Mesenteric fat pad (tissue), 1 donor: Measurements from ENCODE around the gene TNRC18. TPM values are rescaled to one million over a fixed set of nuclear protein-coding genes. Genes with fewer than 3 reads are reported as not detected.
"Not testable (repeated sequence)": the region's sequence is repeated elsewhere in the genome, so short reads cannot be mapped to it uniquely, and the experiment has no call there.

ENCODE experiments used
- DNase-seq: peaks from one replicate; pipeline ENCODE4 v3.0.0-alpha.2; 2020; ENCODE audit warnings: low spot score
- total RNA-seq: library from RNA; stranded (reverse); fragmentation: NEBNext Ultra II Directional; extraction: Animal tissue kit (Norgen Biotek cat#: 25700); gene quantifications from one replicate; pipeline ENCODE4 v1.2.1, GENCODE V29; 2021
- donor health status: DM: yes; HTN: yes; CAD: no.

TNRC18 gene
- total RNA-seq, 1 donor from 2014 or later, result 69.4 TPM

DNA sequence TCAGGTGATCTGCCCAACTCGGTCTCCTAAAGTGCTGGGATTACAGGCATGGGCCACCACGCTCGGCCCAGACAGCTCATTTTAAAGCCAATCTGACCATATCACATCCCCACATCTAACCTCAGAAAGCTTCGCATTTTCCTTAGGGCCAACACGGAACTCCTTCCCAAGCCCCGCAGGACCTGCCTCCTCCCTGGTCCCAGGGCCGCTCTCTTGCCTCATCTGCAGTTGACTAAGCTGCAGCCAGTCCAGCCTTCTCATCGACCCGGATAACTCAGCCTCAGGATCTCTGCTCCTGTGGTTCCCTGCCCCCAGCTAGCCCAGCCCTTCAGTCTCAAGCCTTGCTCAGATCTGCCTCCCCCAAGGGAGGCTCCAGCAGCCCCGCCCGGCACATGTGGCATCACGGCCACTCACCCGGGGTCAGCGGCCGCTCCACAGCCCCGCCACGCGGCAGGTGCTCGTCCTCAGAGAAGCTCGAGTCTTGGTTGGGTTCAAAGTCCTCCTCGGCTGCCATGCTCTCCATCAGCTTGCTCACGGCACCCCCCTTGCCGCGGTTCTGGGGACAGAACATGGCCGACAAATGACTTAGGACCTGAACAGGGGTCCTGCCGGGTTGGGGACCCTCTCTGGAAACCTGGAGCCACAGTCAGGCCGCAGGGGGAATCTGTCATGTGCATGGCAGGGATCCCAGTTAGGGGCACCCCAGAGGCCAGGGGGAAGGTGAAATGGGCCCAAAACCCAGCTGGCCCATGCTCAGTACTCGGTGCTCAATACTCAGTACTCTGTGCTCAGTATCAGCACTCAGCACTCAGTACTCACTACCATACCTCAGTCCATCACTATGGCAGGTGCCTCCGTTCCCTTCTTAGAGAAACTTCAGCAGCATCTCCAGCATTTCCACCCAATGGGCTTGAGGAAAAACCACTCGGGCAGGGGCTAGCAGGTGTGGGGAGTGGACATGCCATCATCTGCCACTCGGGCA, 99.5 kb downstream of the TNRC18 start:
- DNase-seq, result not testable (repeated sequence)

DNA sequence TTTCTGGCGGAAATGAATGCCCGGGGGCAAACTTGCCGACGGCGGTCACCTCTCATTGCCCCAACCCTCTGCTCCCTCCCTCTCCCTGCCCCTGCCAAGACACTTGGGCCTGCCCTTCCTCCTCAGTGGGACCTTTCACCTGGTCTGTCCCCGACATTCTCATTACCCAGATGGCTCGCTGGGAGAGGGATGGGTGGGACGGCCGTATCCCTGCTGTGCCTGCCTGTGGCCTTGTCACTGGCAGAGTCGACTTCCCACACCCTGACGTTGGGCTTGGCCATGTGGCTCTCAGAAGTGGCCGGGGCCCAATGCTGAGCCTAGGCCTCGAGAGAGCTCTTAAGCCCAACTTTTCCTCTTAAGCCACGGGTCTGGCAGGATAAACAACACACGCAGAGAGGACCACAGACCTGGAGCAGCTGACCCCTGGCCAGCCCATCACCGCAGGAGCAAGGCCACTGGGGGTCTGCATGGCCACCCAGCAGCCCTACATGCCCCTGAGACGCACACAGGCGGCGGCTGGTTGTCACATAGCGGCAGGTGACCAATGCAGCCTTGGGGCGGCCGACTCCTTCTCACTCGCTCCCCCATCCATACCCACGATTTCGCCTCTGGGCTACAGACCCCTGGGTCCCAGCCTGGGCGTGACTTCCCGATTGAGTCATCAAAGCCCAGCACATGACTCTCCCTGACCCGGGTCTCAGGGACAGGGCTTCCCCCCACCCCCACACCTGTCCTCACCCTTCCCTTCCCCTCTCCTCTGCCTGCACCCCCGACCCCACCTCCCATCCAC, 100.8 kb downstream of the TNRC18 start:
- DNase-seq, result no peak

DNA sequence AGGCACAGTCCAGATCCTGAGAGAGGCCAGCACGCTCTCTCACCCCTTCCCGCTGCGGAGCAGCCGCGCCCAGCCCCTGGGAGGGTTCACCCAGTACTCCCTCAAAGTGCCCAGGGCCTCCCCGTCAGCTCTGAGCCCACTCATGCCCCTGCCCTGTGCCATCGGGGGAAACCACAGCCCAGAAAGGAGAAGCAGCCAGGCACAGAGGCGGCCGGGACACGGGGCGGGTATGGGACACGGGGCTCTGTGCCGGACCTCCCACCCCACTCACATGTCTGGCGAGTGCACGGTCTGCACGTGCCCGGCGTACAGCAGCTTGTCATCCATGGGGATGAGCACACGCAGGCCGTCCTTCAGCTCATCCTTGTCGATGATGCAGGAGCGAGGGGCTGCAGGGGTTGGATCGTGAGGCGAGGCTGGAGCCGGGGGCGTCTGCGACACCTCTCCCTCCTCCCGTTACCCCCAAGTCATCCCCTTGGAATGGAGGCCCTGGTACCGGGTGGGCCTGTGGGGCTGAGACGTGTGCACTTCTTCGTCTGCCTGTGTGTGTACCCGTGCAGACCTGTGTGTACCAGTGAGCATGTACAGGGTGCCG, 102.7 kb downstream of the TNRC18 start:
- no peak for DNase-seq

DNA sequence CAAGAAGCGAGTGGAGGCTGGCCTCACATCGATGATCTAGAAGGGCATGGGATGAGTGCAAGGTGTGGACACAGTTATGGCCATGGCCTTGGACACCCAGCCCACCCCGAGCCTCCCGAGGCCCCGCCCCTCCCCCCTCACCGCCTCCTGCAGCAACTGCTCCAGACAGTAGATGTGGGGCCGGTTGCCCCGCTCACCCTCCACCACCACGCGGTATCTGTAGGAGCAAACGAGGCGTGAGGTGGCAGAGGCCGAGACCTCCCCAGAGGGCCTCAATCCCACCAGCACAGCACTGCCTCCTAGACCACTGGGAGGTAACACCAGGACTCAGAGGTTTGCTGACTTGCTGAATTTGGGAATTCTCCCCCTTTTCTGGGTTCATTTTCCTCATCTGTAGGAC, 103.2 kb downstream of the TNRC18 start:
- no peak for DNase-seq

DNA sequence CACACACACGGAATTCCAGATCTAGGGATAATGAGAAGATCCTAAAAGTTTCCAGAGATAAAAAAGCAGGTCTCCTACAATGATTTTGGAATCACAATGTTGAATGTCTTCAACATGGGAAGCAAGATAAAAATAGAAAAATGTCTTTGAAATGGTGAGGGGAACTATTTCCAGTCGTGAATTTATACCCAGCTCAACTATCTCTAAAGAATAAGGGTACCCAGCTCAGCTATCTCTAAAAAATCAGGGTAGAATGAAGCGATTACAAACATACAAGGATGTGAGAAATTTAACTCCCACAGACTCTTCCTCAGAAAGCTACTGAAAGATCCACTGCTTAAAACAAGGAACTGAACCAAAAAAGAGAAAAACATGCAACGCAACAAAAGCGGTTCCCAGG, 105.0 kb downstream of the TNRC18 start:
- not testable (repeated sequence) for DNase-seq

DNA sequence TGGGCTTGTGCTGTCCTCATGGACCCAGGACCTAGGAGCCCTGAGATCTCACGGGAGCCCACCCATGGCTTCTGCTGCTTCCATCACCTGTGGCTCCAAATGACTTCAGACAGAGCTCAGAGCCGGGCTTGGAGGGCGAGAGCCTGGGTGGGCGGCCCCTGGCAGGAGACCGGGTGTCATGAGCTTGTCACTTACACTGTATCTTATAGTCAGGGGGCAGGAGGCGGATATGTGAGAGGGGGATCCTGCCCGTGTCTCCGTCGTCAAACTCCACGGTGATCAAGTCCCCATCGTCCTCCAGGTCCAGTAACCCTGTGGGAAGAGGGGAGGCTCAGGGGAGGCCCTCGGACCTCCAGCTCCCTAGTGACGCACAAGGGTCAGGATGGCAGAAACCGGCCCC, 107.9 kb downstream of the TNRC18 start:
- DNase-seq, result no peak

DNA sequence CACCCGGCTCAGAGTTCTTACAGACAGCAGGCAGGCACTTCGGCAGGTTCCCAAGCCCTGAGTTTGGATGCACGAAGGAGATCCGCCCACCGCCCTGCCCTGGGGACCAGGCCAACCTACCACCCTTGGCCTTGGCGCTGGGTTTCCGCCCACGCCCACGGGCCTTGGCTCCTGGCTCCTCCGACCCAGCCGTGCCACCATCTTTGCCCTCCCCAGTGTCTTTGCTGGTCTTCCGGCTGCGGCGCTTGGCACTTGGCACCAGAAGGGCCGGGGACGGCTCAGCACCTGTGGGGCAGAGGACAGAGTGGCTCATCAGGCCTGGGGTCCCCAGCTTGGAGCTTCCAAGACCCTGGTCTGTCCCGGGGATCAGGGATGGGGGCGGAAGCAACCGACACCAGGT, 108.8 kb downstream of the TNRC18 start:
- no peak for DNase-seq

DNA sequence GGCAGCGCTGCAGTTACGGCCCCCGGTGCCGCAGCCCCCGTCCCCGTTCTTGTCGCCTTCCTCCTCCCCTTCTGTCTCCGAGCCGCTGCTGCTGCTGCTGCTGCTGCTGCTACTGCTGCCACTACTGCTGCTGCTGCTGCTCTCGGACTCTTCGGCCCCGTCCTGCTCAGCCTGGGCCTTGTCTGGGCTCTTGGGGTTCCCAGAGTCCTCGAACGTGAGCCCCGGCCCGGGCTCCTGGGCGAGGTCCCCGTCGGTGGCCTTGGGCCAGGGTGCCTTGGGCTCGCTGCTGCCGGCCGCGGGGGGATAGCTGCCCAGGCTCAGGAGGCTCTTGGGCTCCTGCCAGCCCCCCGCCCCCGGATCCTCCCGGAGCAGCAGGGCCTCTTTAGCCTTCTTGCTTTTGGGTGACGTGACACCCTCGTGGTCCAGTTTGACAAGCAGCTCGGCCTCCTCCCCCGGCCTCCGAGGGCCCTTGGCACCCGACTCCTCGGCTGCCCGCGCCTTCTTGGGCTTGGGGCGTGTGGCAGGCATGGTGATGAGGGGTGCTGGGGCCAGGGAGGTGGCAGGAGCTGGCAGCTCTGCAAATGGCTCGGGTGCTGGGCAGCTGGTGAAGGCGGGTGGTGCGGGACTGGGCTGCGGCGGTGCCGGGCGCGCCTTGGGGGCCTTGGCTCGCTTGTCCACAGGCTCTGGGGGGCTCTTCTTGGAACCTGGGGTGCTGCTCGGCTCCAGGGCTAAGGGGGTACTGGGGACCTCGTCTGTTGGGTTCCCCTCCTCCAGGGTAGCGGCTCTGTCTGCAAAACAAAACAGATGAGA, 110.4 kb downstream of the TNRC18 start:
- not testable (repeated sequence) for DNase-seq

DNA sequence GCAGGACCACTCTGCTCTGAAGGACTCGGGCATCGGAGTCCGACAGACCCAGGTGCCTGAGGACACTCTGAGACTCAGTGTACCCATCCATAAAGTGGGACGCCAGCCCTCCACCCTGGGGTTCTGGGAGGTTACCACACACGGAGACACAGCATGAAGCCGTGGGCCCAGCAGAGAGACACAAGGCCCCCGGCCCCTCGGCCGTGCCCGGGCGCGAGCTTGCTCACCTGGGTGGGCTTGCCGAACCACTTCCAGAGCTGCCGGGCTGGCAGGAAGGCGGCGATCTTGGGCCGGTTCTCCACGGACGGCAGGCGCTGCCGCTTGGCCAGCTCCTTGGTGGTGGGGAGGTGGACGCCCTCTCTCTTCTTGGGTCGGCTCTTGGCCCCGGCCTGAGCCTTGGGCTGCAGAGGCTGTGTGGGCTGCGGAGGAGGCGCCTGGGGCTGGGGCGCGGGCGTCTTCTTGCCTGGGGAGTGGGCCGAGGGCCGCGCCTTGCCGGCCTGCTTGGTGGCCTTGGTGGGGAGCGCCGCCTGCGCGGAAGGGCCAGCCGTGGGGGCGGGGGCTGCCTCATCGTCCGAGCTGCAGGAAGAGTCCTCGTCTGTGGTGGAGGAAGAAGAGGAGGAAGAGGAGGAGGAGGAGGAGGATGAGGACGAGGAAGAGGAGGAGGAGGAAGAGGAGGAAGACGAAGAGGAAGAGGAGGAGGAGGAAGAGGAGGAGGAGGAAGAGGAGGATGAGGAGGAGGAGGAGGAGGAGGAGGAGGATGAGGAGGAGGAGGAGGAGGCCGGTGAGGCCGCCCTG, 111.2 kb downstream of the TNRC18 start:
- not testable (repeated sequence) for DNase-seq

DNA sequence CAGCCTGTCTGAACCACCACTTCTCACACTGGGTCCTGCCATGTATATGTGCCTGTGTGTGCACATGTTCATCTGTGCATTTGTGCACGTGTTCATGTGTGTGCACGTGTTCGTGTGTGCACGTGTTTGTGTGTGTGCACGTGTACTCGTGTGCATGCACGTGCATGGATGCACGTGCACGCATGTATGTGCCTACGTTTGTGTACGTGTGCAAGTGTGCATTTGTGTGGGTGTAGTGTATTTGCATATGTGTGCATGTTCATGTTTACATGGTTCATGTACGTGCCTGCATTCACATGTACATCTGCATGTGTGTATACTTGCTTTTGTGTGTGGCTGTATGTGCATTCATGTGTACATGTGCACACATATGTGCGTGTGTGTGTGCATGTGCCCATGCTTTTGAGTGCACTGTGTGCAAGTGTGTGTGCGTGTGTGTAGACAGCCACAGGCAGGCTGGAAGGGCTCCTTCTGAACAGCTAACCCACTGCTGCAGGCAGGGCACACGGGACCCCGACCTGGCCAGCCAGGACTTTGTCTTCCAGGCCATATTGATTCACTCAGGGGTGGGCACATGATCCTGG, 112.7 kb downstream of the TNRC18 start:
- DNase-seq, result no peak

DNA sequence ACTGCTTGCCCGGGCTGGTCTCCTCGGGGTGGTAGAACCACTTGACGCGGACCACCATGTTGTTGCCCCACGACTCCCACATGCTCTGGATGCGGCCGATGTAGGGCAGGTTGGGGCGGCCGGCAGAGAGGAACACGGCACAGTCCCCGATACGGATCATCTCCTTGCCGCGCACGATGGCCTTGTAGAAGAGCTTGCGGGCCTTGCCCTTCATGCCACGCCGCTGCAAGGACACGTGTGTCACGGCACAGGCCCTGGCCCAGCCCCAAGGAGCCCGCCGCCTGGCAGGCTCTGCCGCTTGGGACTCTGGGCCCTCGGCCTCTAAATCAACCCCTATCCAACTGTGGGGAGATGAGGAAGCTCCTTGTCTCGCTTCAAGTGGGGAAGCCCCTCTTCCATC, 114.5 kb downstream of the TNRC18 start:
- no peak for DNase-seq

DNA sequence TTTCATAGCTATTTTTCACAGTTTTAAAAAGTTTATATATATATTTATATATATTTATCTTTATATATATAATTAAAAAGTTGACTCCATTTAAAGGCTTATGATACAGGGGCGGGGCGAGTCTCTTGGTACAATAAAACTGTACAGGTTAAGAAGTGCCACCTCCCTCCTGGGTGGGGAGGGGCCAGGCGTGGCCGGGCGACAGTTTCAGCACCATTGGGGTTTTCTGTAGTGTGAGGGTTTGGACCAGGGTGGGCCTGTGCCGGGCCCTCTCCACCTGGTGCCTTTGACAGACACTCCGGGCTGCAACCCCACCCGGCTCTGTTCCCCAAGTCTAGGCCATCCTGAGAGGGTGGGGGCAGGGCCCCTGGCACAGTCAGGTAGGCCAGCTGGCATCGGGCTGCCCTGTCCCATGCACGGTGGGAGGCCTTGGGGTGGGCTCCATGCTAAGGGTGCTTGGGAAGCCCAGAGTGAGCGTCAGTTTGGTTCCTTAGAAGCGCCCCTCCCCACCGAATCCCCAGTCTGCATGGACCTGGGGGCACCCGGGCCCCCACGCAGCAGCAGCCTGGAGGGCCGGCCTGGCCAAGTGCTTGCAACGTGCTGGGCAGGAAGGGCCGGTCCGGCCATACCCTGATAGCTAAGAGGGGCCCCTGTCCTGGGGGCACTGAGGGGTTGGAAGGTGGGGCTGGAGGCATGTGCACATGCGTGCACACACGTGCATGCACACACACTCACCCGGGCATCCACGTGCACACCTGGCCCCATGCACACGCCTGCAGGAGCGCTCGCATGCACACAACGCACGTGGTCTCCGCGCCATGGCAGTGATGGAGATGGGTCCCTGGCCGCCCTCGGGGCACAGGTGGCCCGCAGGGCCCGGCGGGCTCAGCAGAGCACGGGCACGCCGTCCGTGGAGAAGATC, 116.2 kb downstream of the TNRC18 start:
- not testable (repeated sequence) for DNase-seq

DNA sequence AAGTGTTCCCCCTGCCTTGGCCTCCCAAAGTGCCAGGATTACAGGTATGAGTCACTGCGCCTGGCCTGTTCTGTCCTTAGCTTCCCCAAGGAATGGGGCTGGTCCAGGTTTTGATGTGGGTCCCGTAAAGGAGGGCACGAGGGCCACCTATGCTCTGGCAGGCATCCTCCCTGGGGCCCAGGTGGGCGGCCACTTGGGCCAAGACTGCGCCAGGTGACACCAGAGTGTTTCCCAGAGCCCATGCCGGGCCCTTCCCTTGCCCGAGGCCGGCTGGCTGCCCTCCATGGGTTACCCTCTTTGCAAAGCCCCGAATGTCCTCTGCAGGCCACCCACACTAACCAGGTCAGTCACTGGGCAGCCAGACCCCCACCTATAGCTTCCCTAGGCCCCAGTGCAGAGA, 118.6 kb downstream of the TNRC18 start:
- DNase-seq, result not testable (repeated sequence)

DNA sequence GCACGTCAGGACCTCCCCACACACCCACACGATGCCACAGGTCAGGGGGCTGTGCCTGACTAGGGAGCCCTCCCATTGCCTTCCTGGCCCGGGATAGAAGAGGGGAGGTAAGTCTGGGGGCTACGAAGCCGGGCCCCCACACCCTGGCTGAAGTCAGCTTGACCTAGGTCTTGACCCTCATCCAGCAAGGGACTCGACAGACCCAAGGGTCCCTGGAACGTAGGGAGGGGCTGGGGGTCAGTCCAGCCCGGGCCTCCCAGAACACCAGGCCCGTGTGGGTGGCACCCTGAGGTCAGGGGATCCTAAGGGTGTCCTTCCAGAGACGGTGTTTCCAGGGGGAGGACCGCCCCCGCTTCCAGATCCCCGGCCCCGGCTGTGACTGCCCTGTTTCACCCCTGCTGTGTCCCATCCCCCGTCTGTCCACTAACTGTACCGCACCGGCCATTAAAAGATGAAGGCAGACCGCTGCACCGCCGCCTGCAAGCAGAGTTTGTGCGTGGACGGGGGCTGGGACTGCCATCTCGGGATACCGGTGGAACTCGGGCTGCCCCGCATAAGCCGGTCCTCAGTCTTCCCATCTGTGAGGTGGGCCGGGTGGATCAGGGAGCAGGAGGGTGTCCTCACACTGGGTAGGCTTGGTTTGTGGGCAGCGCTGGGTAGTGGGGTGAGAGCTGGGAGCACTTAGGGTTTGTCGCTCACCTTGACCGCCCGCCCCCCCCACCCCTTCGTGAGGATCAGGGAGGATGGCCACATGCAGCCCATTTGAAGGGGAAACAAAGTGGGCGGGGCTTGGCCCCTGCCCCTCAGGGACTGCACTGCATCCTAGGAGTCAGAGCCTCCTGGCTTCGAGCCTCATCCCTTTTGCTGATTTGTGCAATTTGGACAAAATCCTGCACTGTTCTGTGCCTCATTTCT, 119.8 kb downstream of the TNRC18 start:
- DNase-seq, result no peak

DNA sequence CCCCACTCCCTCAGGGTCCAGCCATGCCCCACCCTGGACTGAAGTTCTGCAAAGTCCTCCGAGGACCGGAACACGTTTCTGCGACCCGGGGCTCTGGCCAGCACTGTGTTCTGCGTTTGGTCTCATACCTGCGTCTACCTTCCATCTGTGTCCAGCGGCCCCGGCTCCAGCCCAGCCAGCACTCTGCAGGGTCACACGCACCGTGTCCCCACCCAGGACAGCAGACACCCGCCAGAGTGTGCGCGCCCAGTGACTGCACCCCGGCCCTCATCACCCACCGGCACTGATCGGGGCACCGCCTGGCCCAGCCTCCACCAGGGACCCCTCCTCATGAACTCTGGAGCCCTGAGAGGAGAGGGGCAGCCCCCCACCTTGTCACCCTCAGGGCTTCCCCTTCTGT, 120.6 kb downstream of the TNRC18 start:
- DNase-seq, result no peak

DNA sequence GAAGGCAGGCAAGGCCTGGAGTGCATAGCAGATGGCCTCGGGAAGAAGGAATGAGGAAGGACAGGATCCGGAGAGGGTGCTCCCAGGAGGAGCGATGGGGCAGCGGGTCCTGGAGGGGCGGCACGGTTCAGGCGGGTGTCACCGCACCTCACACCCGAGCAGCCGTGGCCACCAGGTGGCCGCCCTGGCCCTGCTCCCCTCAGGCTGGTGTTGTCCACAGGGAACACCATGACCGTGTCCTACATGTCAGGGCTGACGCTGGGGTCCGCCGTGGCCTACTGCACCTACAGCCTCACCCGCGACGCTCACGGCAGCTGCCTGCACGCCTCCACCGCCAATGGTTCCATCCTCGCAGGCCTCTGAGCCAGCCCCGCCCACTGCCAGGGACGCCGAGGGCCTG, 121.1 kb downstream of the TNRC18 start:
- no peak for DNase-seq

DNA sequence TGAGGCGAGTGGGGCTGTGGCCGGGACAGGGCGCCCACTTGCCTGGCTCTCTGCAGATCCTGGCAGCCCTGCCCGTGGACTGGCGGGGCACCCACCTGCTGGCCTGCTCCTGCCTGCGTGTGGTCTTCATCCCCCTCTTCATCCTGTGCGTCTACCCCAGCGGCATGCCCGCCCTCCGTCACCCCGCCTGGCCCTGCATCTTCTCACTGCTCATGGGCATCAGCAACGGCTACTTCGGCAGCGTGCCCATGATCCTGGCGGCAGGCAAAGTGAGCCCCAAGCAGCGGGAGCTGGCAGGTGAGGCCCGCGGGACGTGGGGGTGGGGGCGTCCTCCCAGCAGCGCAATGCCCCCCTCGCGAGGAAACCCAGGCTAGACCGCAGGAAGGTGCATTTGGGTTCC, 123.3 kb downstream of the TNRC18 start:
- no peak for DNase-seq
